NCI-H2029 (cell line): Measurements from ENCODE around the gene MXI1.
A peak's percentile ranks its signal among the peaks of the same experiment; 100 is the strongest.
"Not testable (repeated sequence)": the region's sequence is repeated elsewhere in the genome, so short reads cannot be mapped to it uniquely, and the experiment has no call there.

ENCODE experiments used
- DNase-seq: peaks from one replicate; lab custom pipeline; 2025; lab: John Stamatoyannopoulos, UW

Gene MXI1

DNA sequence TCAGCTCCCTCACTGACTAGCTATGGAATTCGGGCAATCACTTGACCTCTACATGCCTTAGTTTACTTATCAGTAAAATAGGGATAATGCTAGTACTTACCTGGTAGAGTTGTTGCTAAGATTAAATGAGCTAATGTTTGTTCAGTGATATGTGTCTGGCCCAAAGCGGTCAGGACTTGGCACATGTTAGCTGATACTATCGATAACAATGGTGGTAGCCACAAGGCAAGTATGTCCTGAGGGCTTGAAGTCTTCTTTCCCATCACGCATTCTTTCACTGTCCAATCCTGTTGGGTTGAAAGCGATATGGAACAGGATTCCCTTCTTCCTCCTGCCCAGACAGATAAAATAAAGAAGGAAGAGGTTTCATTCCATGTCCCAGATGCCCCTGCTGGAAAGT lies 25.5 kb upstream of the MXI1 start:
- DNase-seq: no peak

DNA sequence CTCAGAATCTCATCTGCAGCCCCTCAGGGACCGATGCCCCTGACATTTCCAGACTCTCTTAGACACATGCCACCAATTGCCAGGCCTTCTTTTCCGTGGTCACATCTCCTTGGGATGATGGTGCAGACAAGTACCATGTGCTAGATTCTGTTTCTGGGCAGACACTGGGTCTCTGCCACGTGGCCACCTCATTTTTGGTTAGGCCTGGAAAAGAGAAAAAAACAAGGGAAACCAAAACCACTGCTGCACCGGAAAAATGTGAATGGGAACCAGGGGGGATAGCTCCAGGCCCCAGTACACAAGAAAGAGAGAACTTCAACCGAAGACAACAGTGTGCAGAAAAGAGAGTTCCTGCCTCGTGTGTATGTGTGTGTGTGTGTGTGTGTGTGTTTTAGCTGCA lies 23.0 kb upstream of the MXI1 start:
- no peak for DNase-seq

- DNase-seq: not testable (repeated sequence)
Measured at GRCh38 chr10:110185646-110186182, 21.7 kb upstream of the MXI1 start.

- DNase-seq: no peak
Measured at GRCh38 chr10:110190170-110190569, 17.2 kb upstream of the MXI1 start.

DNA sequence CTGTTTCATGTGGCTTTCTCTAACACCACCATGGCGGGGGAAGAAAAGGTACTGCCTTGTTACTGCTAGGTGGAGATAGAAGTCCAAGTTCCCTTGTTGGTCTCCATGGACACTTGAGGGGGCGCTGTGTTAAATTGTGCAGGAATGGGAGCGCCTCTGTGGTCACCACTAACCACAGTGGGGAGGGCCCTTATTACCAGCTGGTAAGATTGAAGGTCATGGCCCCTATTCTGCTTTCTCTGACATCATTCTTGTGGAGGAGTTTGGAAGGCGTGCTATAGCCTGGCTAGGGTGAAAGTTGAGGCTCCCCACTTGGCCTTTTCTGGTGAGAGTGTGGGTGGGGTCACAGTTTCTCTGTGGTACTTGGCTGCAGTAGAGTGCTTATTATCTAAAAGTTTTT lies 14.9 kb upstream of the MXI1 start:
- no peak for DNase-seq

- no peak for DNase-seq
Measured at GRCh38 chr10:110200503-110200902, 6.9 kb upstream of the MXI1 start.

GRCh38 chr10:110201046-110201445 lies 6.4 kb upstream of the MXI1 start:
- not testable (repeated sequence) for DNase-seq

GRCh38 chr10:110203500-110204455 lies 3.6 kb upstream of the MXI1 start:
- DNase-seq: no peak

DNA sequence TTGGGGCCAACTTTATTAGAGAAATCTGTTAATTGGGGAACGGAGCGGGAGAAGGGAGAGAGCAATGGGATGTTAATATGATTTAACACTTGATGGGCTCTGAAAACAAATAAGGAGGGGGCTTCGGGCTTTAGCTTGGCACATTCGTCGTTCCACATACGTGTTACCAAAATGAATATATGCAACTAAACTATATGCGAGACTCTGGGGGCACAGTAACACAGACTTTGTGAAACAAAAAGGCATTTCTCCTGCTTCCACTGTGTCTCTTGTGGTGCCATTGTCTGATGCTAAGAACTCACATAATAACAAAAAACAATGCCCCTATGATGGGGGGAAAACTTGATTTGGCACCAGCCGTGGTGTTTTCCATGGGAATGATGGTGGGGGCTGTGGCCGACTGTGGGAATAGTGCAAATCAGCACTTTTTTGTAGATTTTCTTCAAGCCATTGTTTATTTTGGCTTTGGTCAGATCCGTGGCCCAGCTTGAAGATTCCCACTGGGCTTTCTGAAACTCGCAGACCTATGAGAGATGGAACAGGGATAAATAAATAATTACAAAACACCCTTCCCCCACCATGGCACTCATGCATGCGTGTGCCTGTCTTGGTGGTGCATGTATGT lies 2.2 kb upstream of the MXI1 start:
- DNase-seq: no peak

DNA sequence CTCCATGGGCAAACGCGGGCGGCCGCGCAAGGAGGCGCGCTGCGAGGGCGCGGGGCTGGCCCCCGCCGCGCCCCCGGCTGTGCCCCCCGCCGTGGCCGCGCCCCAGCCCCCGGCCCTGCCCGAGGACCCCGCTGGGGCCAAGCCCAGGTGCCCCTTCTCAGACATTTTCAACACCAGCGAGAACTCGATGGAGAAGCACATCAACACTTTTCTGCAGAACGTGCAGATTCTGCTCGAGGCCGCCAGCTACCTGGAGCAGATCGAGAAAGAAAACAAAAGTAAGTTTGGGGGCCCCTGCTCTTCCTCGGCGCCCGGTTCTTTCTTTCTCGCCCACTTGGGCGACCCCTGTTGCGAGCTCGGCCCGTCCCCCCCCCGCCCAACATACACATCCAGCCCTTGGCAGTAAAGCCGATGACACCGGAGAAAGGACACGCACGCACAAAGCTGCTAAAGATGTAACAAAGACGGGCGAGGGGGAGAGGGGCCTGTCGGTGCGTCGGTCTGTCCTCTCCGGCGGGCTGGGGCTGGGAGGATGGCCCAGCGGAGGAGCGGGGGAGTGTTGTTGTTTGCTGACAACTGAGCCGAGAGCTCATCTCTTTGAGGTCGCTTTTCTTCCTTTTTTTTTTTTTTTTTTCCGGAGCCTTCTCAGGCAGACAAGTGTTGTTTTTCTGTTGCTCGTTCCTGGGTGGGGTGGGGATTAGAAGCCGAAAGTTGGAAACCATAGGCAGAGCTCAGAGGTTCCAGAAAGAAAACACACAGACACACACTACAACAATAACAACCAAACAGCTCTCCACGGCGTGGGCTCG lies 604 bp downstream of the MXI1 start:
- DNase-seq: no peak

- no peak for DNase-seq
Measured at GRCh38 chr10:110208614-110209453, 1.4 kb downstream of the MXI1 start.

DNA sequence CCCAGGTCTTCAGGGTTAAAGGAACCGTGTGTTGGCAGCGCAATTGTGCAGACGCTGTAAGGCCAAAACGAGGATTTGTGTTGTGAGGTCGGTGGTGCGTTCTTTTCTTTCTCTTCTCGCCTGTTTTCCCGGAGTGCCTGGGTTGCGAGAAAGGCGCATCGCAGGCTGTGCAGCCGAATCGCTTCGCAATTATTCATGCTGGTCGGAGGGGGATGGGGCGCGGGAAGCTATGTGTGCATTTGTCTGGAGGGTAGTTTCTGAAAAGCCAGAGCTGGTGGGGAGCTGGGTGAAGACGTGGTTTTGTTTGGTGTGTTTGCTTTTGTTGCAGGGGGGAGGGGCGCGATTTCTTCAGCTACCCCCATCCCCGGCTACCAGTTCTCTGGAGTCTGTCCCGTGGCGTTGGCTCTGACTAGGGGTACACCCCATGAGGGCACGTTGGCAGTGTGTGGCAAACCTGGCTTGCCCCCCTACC lies 2.1 kb downstream of the MXI1 start:
- no peak for DNase-seq

GRCh38 chr10:110209926-110210673 lies 2.7 kb downstream of the MXI1 start:
- no peak for DNase-seq

DNA sequence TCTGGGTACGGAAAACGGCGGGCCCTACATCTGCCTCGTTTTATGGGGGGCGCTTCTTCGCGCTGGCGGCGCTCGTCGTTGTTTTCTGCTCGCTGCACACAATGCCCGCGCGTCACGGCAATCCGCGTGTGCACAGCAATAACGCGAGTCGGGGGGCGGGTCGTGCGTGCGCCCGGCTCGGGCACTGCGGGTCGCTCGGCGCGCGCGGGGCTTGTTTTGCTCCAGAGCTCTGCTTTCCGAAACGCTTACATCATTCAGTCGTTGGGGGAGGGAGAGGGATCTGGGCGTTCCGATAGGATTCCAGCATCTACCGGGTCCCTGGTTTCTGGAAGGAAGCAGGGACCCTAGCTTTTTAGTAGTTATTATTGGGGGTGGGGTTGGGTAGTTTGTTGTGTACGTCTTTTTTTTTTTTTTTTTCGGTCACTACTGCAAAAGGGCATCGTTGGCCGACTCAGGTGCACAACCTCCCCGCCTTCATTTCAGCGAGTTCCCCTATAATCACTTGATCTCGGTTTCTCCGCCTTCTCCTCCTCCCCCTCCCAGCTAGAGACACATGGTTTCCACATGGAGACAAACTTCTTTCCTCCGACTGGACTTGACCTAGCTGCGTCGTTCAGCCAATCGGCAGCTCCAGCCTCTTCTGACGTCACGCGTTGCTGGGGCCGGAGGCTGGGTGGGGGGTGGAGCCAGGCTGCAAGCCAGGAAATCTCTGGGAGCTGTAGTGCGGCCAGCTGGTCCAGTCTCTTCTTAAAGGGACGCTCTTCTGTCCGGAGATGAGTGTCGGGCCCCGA lies 3.5 kb downstream of the MXI1 start:
- DNase-seq: peak; percentile 86

- no peak for DNase-seq
Measured at GRCh38 chr10:110211465-110211843, 4.0 kb downstream of the MXI1 start.

GRCh38 chr10:110212119-110213006 lies 5.0 kb downstream of the MXI1 start:
- DNase-seq: no peak

DNA sequence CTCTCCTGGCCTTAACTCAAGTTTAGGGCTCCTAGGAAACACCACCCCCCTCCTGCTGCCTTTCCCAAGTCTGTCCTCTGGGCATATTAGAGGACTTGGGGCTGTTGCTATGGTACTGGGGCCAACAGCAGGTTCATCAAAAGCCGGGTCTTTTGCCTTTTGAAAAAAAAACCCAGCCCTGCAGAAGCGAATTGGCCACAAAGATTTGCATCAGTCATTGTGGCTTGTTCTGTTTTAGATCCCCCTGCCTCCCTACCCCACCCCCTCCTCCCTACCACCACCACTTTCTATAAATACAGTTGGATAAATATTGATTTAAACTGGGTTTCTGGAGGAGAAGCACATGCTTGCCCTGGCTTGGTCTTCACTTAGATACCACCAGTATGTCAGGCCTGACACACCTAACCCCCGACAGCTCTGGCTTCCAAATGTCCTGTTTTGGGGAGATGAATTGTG lies 7.0 kb downstream of the MXI1 start:
- DNase-seq: no peak
